Measurements from ENCODE around the gene HOXC5.

Gene HOXC5

GRCh38 chr12:54022960-54023884 is 9.6 kb upstream of the HOXC5 start:
- Histone ChIP-seq H3K4me3 (ENCODE audit: control insufficient read depth in 1 of 7, extremely low read depth in 1 of 7, insufficient read depth in 4 of 7, low read depth in 2 of 7, low read length in 6 of 7) (no peak overlapping the region), H3K4me1 (ENCODE audit: control extremely low read depth in 1 of 4, control insufficient read depth in 4 of 4, insufficient read depth in 4 of 4, low read length in 3 of 4) (peaks cover 0 to 9% (median 3%) of the 10 kb centered on the region in 4 experiments), H3K27me3 (replicated peaks in 2 of 5; ENCODE audit: control insufficient read depth in 4 of 5, insufficient read depth in 5 of 5, low read length in 4 of 5) (peaks cover 26 to 99% (median 54%) of the 10 kb centered on the region in 5 experiments)

GRCh38 chr12:54024127-54024526 is 8.7 kb upstream of the HOXC5 start:
- Histone ChIP-seq H3K4me1 (ENCODE audit: control extremely low read depth in 1 of 4, control insufficient read depth in 4 of 4, insufficient read depth in 4 of 4, low read length in 3 of 4) (peaks cover 0 to 4% (median 1%) of the 10 kb centered on the region in 4 experiments), H3K9me3 (ENCODE audit: control extremely low read depth in 1 of 5, control insufficient read depth in 4 of 5, insufficient read depth in 2 of 5, low read depth in 1 of 5, low read length in 4 of 5) (no peaks in the 10 kb centered on the region), H3K36me3 (ENCODE audit: control insufficient read depth in 4 of 4, insufficient read depth in 4 of 4, low read length in 3 of 4) (no peaks in the 10 kb centered on the region), H3K27ac (ENCODE audit: insufficient read depth in 1 of 2, low read depth in 1 of 2, low read length in 2 of 2, poor library complexity in 1 of 2, severe bottlenecking in 2 of 2) (no peak overlapping the region), H3K4me3 (ENCODE audit: control insufficient read depth in 1 of 7, extremely low read depth in 1 of 7, insufficient read depth in 4 of 7, low read depth in 2 of 7, low read length in 6 of 7) (no peak overlapping the region), H3K27me3 (replicated peaks in 2 of 5; ENCODE audit: control insufficient read depth in 4 of 5, insufficient read depth in 5 of 5, low read length in 4 of 5) (peaks cover 26 to 100% (median 58%) of the 10 kb centered on the region in 5 experiments)
- WGBS (ENCODE audit: insufficient coverage) = 35% methylated on average over 12 of the region's 17 CpGs
- CTCF ChIA-PET = interaction anchor here (0.8 to 2.8 kb wide), 10 partner anchors 8 to 184 kb away, joined by 3 to 15 read pairs (median 6); partner anchors contain the start of gene HOXC5
- POLR2A ChIA-PET = no interaction called here
- no peak for DNase-seq

More at GRCh38 chr12:54022960-54023884, 9.6 kb upstream of the HOXC5 start:
- ChIA-PET CTCF (interaction anchor here (0.7 to 2.8 kb wide), 11 partner anchors 8 to 184 kb away, joined by 3 to 15 read pairs (median 6); partner anchors contain the start of gene HOXC5), POLR2A (interaction anchor here (0.5 kb wide), 2 partner anchors 9 to 14 kb away, joined by 3 read pairs; partner anchors contain the start of gene HOXC8)
- no peak for DNase-seq
- H3K36me3 ChIP-seq (ENCODE audit: control insufficient read depth in 4 of 4, insufficient read depth in 4 of 4, low read length in 3 of 4) = no peaks in the 10 kb centered on the region
- no peaks in the 10 kb centered on the region for H3K9me3 ChIP-seq (ENCODE audit: control extremely low read depth in 1 of 5, control insufficient read depth in 4 of 5, insufficient read depth in 2 of 5, low read depth in 1 of 5, low read length in 4 of 5)
- no peak overlapping the region for H3K27ac ChIP-seq (ENCODE audit: insufficient read depth in 1 of 2, low read depth in 1 of 2, low read length in 2 of 2, poor library complexity in 1 of 2, severe bottlenecking in 2 of 2)
- WGBS (ENCODE audit: insufficient coverage) = 55% methylated on average over 5 of the region's 8 CpGs

- Histone ChIP-seq H3K9me3 (ENCODE audit: control extremely low read depth in 1 of 5, control insufficient read depth in 4 of 5, insufficient read depth in 2 of 5, low read depth in 1 of 5, low read length in 4 of 5) (no peaks in the 10 kb centered on the region), H3K27me3 (replicated peaks in 2 of 5; ENCODE audit: control insufficient read depth in 4 of 5, insufficient read depth in 5 of 5, low read length in 4 of 5) (peaks cover 26 to 100% (median 56%) of the 10 kb centered on the region in 5 experiments), H3K4me3 (ENCODE audit: control insufficient read depth in 1 of 7, extremely low read depth in 1 of 7, insufficient read depth in 4 of 7, low read depth in 2 of 7, low read length in 6 of 7) (no peak overlapping the region), H3K36me3 (ENCODE audit: control insufficient read depth in 4 of 4, insufficient read depth in 4 of 4, low read length in 3 of 4) (no peaks in the 10 kb centered on the region), H3K27ac (ENCODE audit: insufficient read depth in 1 of 2, low read depth in 1 of 2, low read length in 2 of 2, poor library complexity in 1 of 2, severe bottlenecking in 2 of 2) (no peak overlapping the region), H3K4me1 (ENCODE audit: control extremely low read depth in 1 of 4, control insufficient read depth in 4 of 4, insufficient read depth in 4 of 4, low read length in 3 of 4) (peaks cover 0 to 4% (median 0%) of the 10 kb centered on the region in 4 experiments)
- 57% methylated on average over 3 of the region's 5 CpGs for WGBS (ENCODE audit: insufficient coverage)
- CTCF ChIA-PET = interaction anchor here (0.8 to 2.8 kb wide), 9 partner anchors 8 to 183 kb away, joined by 3 to 15 read pairs (median 5); partner anchors contain the start of gene HOXC5
- no peak for DNase-seq
- POLR2A ChIA-PET = no interaction called here
Observed at GRCh38 chr12:54024581-54025305, 8.1 kb upstream of the HOXC5 start.

GRCh38 chr12:54025499-54026405 is 7.1 kb upstream of the HOXC5 start:
- Histone ChIP-seq H3K4me3 (ENCODE audit: control insufficient read depth in 1 of 7, extremely low read depth in 1 of 7, insufficient read depth in 4 of 7, low read depth in 2 of 7, low read length in 6 of 7) (no peak overlapping the region), H3K4me1 (ENCODE audit: control extremely low read depth in 1 of 4, control insufficient read depth in 4 of 4, insufficient read depth in 4 of 4, low read length in 3 of 4) (peaks cover 0 to 5% (median under 1%) of the 10 kb centered on the region in 4 experiments), H3K36me3 (ENCODE audit: control insufficient read depth in 4 of 4, insufficient read depth in 4 of 4, low read length in 3 of 4) (no peaks in the 10 kb centered on the region), H3K27me3 (replicated peaks in 2 of 5; ENCODE audit: control insufficient read depth in 4 of 5, insufficient read depth in 5 of 5, low read length in 4 of 5) (peaks cover 26 to 100% (median 55%) of the 10 kb centered on the region in 5 experiments), H3K27ac (ENCODE audit: insufficient read depth in 1 of 2, low read depth in 1 of 2, low read length in 2 of 2, poor library complexity in 1 of 2, severe bottlenecking in 2 of 2) (no peak overlapping the region), H3K9me3 (ENCODE audit: control extremely low read depth in 1 of 5, control insufficient read depth in 4 of 5, insufficient read depth in 2 of 5, low read depth in 1 of 5, low read length in 4 of 5) (no peaks in the 10 kb centered on the region)
- ChIA-PET CTCF (interaction anchor here (0.6 to 2.5 kb wide), 5 partner anchors 15 to 182 kb away, joined by 3 to 9 read pairs (median 4); partner anchors contain the start of gene HOXC8), POLR2A (interaction anchor here (1.1 to 1.6 kb wide), 2 partner anchors 23 to 163 kb away, joined by 3 to 4 read pairs; partner anchors contain the start of gene SMUG1)
- WGBS (ENCODE audit: insufficient coverage) = 29% methylated on average over 6 of the region's 7 CpGs
- no peak for DNase-seq

- Histone ChIP-seq H3K4me1 (ENCODE audit: control extremely low read depth in 1 of 4, control insufficient read depth in 4 of 4, insufficient read depth in 4 of 4, low read length in 3 of 4) (peaks cover 0 to 6% (median 3%) of the 10 kb centered on the region in 4 experiments), H3K4me3 (ENCODE audit: control insufficient read depth in 1 of 7, extremely low read depth in 1 of 7, insufficient read depth in 4 of 7, low read depth in 2 of 7, low read length in 6 of 7) (no peak overlapping the region), H3K27ac (ENCODE audit: insufficient read depth in 1 of 2, low read depth in 1 of 2, low read length in 2 of 2, poor library complexity in 1 of 2, severe bottlenecking in 2 of 2) (no peak overlapping the region), H3K36me3 (ENCODE audit: control insufficient read depth in 4 of 4, insufficient read depth in 4 of 4, low read length in 3 of 4) (no peaks in the 10 kb centered on the region), H3K27me3 (replicated peaks in 2 of 5; ENCODE audit: control insufficient read depth in 4 of 5, insufficient read depth in 5 of 5, low read length in 4 of 5) (peaks cover 31 to 100% (median 55%) of the 10 kb centered on the region in 5 experiments), H3K9me3 (ENCODE audit: control extremely low read depth in 1 of 5, control insufficient read depth in 4 of 5, insufficient read depth in 2 of 5, low read depth in 1 of 5, low read length in 4 of 5) (no peaks in the 10 kb centered on the region)
- DNase-seq = no peak
- CTCF ChIA-PET = interaction anchor here (0.8 to 1.6 kb wide), 7 partner anchors 9 to 189 kb away, joined by 3 to 5 read pairs (median 4); no protein-coding TSS in a partner anchor
- WGBS (ENCODE audit: insufficient coverage) = 16% methylated on average over 17 of the region's 22 CpGs
- POLR2A ChIA-PET = interaction anchor here (1.1 to 1.6 kb wide), 2 partner anchors 22 to 162 kb away, joined by 3 to 4 read pairs; partner anchors contain the start of gene SMUG1
Observed at GRCh38 chr12:54026640-54027441, 6.0 kb upstream of the HOXC5 start.
